CD4-positive, alpha-beta memory T cell (primary cell): ENCODE measurements around the gene GNA15. TPM values are rescaled to one million over a fixed set of nuclear protein-coding genes. Genes with fewer than 3 reads are reported as not detected.

Experiments used
- CTCF ChIA-PET: fragments of 350-600 bp; sonication (Branson Sonifier 250); formaldehyde crosslinking; loops from one replicate; lab custom pipeline; 2021; ENCODE audit warnings: inconsistent platforms; ENCODE audit not compliant: partially characterized antibody; lab: Charles Lee
- POLR2A ChIA-PET: fragments of 350-600 bp; sonication (Branson Sonifier 250); formaldehyde crosslinking; loops from one replicate; lab custom pipeline; 2021; ENCODE audit not compliant: partially characterized antibody; lab: Charles Lee
- DNase-seq, 5 donors: peaks; one replicate each; pipeline versions ENCODE4 v3.0.0 to v3.0.0-alpha.2; 2020 to 2022; ENCODE audit warnings: mixed read lengths in 1 of 5
- H3K27ac ChIP-seq: one replicate; pipeline ENCODE4 v1.7.0; 2013; ENCODE audit warnings: low read depth, low read length
- H3K27me3 ChIP-seq: 2 replicates; pipeline ENCODE4 v1.7.0; 2013; ENCODE audit warnings: mild to moderate bottlenecking, low read length, moderate library complexity; ENCODE audit not compliant: insufficient read depth
- H3K36me3 ChIP-seq: 2 replicates; pipeline ENCODE4 v1.7.0; 2013; ENCODE audit warnings: mild to moderate bottlenecking, low read length, moderate library complexity; ENCODE audit not compliant: insufficient read depth
- H3K4me1 ChIP-seq: 2 replicates; pipeline ENCODE4 v1.7.0; 2013; ENCODE audit warnings: mild to moderate bottlenecking, low read length, moderate library complexity; ENCODE audit not compliant: insufficient read depth
- H3K4me3 ChIP-seq, 2 donors: one replicate each; pipeline ENCODE4 v1.7.0; 2013; ENCODE audit warnings: low read length in 2 of 2, mild to moderate bottlenecking in 1 of 2
- H3K9me3 ChIP-seq, 2 donors: one replicate each; pipeline ENCODE4 v1.7.0; 2013; ENCODE audit warnings: low read length in 2 of 2, control low read depth in 1 of 2; ENCODE audit not compliant: control insufficient read depth in 1 of 2
- H3K27ac Mint-ChIP-seq, 7 donors: one replicate each; pipeline ENCODE4 v1.8.0; 2020 to 2021; ENCODE audit warnings: mixed read lengths in 7 of 7, mild to moderate bottlenecking in 6 of 7, inconsistent platforms in 3 of 7, moderate library complexity in 3 of 7
- H3K27me3 Mint-ChIP-seq, 2 donors: one replicate each; pipeline ENCODE4 v1.8.0; 2020 to 2021; ENCODE audit warnings: mixed read lengths in 2 of 2
- H3K36me3 Mint-ChIP-seq, 2 donors: one replicate each; pipeline ENCODE4 v1.8.0; 2020 to 2021; ENCODE audit warnings: mixed read lengths in 2 of 2, inconsistent platforms in 1 of 2, mild to moderate bottlenecking in 1 of 2
- H3K4me1 Mint-ChIP-seq, 4 donors: one replicate each; pipeline ENCODE4 v1.8.0; 2020 to 2021; ENCODE audit warnings: mixed read lengths in 4 of 4, mild to moderate bottlenecking in 1 of 4
- H3K4me3 Mint-ChIP-seq, 8 donors: one replicate each; pipeline ENCODE4 v1.8.0; 2020 to 2021; ENCODE audit warnings: mixed read lengths in 8 of 8, mild to moderate bottlenecking in 7 of 8, moderate library complexity in 6 of 8, inconsistent platforms in 3 of 8
- H3K9me3 Mint-ChIP-seq, 8 donors: one replicate each; pipeline ENCODE4 v1.8.0; 2020 to 2021; ENCODE audit warnings: mixed read lengths in 8 of 8, mild to moderate bottlenecking in 5 of 8, inconsistent platforms in 3 of 8, moderate library complexity in 1 of 8
- intact Hi-C: fragments of 100-400 bp; cut with micrococcal nuclease; formaldehyde crosslinking; loops from one replicate; pipeline ENCODE4 v1.15.1; 2023
- polyA plus RNA-seq, 2 donors: library from polyadenylated mRNA; unstranded; fragments of 300-500 nt; fragmentation: Illumina TruSeq; gene quantifications; one replicate each; pipeline ENCODE4 v1.2.3, GENCODE V29; 2021
- total RNA-seq, 2 experiments: library from RNA; stranded (reverse); gene quantifications; one replicate each; pipeline ENCODE4 v1.2.3, GENCODE V29; 2021

The GNA15 gene
- total and polyA plus RNA-seq, 4 experiments from 2014 or later, result 2.5 to 4.8 (median 3.5) TPM

- Histone ChIP-seq H3K27me3 (no peaks in the 10 kb centered on the region), H3K36me3 (no peaks in the 10 kb centered on the region), H3K9me3 (no peaks in the 10 kb centered on the region), H3K27ac (no peak overlapping the region), H3K4me3 (no peak overlapping the region), H3K4me1 (peaks cover 48% of the 10 kb centered on the region)
- ChIA-PET POLR2A (no interaction called here), CTCF (interaction anchor here (1.5 to 12.3 kb wide), 3 partner anchors 8 to 179 kb away, joined by 3 to 158 read pairs (median 4); partner anchors contain the start of gene GNA15)
- peaks cover 0 to 4% (median 0%) of the 10 kb centered on the region in 8 donors for H3K9me3 Mint-ChIP-seq
- peaks cover 17 to 53% (median 40%) of the 10 kb centered on the region in 4 donors for H3K4me1 Mint-ChIP-seq
- intact Hi-C loops, result no loop called here
- peak overlapping the region in 2 of 7 donors; percentile 3 to 23 for H3K27ac Mint-ChIP-seq
- H3K27me3 Mint-ChIP-seq, result no peaks in the 10 kb centered on the region
- peaks cover 0 to 4% of the 10 kb centered on the region in 2 donors for H3K36me3 Mint-ChIP-seq
- DNase-seq, result no peak
- peak overlapping the region in 1 of 8 donors; percentile 46 for H3K4me3 Mint-ChIP-seq
These were observed 2.4 kb downstream of the GNA15 start for GRCh38 chr19:3138268-3138667.

- intact Hi-C loops, result no loop called here
- Histone ChIP-seq H3K27ac (peak overlapping the region; percentile 41), H3K4me1 (peaks cover 32% of the 10 kb centered on the region), H3K27me3 (no peaks in the 10 kb centered on the region), H3K4me3 (no peak overlapping the region), H3K9me3 (no peaks in the 10 kb centered on the region), H3K36me3 (no peaks in the 10 kb centered on the region)
- H3K9me3 Mint-ChIP-seq, result peaks cover 0 to 4% (median 0%) of the 10 kb centered on the region in 8 donors
- H3K27ac Mint-ChIP-seq, result peak overlapping the region; percentile 42 to 89 (median 82)
- peak overlapping the region in 5 of 8 donors; percentile 0 to 38 (median 8) for H3K4me3 Mint-ChIP-seq
- H3K36me3 Mint-ChIP-seq, result peaks cover 0 to 4% of the 10 kb centered on the region in 2 donors
- no peaks in the 10 kb centered on the region for H3K27me3 Mint-ChIP-seq
- DNase-seq, result peak in 1 of 5 donors; percentile 51
- peaks cover 10 to 37% (median 29%) of the 10 kb centered on the region in 4 donors for H3K4me1 Mint-ChIP-seq
- ChIA-PET POLR2A (interaction anchor here (1.1 kb wide), 1 partner anchor 14 kb away, joined by 3 read pairs; no protein-coding TSS in a partner anchor), CTCF (interaction anchor here (1.0 to 12.3 kb wide), 4 partner anchors 10 to 65 kb away, joined by 3 to 158 read pairs (median 4); partner anchors contain the start of gene GNA15)
These were observed 4.8 kb downstream of the GNA15 start for GRCh38 chr19:3140667-3141038.

DNA sequence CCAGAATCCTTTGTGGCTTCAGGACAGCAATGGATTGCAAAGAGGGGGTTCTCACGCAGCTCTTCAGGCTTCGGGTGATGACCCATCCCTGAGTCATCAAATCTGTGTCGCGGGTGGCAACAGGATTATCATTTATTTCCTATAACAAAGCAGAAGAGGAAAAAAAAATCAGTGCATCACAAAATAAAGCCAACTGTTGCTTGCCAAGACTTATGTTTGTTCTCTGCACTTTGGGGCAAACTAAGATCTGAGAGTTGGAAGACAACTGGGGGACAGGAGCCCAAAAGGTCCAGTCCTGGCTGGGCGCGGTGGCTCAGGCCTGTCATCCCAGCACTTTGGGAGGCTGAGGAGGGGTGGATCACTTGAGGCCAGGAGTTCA, 6.4 kb downstream of the GNA15 start:
- no peaks in the 10 kb centered on the region for H3K27me3 Mint-ChIP-seq
- Histone ChIP-seq H3K27ac (no peak overlapping the region), H3K36me3 (no peaks in the 10 kb centered on the region), H3K9me3 (no peaks in the 10 kb centered on the region), H3K27me3 (no peaks in the 10 kb centered on the region), H3K4me1 (peaks cover 32% of the 10 kb centered on the region), H3K4me3 (no peak overlapping the region)
- intact Hi-C loops, result no loop called here
- peaks cover 0 to 1% of the 10 kb centered on the region in 2 donors for H3K36me3 Mint-ChIP-seq
- no peak for DNase-seq
- H3K4me3 Mint-ChIP-seq, result peak overlapping the region in 4 of 8 donors; percentile 5 to 65 (median 18)
- ChIA-PET CTCF (interaction anchor here (0.9 to 12.3 kb wide), 6 partner anchors 11 to 180 kb away, joined by 3 to 158 read pairs (median 6); partner anchors contain the start of gene GNA15), POLR2A (interaction anchor here (1.8 to 2.2 kb wide), 2 partner anchors 9 to 13 kb away, joined by 7 to 12 read pairs; no protein-coding TSS in a partner anchor)
- H3K9me3 Mint-ChIP-seq, result peaks cover 0 to 4% (median 0%) of the 10 kb centered on the region in 8 donors
- H3K4me1 Mint-ChIP-seq, result peaks cover 6 to 35% (median 27%) of the 10 kb centered on the region in 4 donors
- peak overlapping the region; percentile 87 to 95 (median 88) for H3K27ac Mint-ChIP-seq

DNA sequence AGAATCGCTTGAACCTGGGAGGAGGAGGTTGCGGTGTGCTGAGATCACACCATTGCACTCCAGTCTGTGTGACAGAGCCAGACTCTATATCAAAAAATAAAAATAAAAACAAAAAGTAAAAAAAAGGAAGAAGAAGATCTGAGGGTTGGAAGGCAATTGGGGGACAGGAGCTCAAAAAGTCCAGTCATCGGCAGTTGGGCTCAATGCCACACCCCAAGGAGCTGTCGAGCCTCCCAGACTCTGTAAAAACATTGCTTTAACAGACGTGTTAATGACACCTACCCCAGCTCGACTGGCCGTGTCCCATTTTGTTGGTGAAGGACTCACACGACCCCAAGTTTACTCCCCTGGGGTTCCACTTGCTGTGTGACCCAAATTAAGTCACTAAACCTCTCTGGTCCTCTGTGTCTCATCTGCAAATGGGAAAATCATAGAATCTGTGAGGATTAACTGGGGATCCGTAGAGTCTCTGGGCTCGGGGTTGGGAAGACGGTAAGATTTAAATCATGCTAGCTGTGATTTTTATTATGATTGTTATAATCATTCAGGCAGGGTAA, 7.0 kb downstream of the GNA15 start:
- no peak for DNase-seq
- H3K4me3 ChIP-seq, result no peak overlapping the region
- Mint-ChIP-seq H3K4me1 (peaks cover 6 to 35% (median 27%) of the 10 kb centered on the region in 4 donors), H3K9me3 (peaks cover 0 to 4% (median 0%) of the 10 kb centered on the region in 8 donors), H3K27ac (peak overlapping the region; percentile 87 to 95 (median 88)), H3K27me3 (no peaks in the 10 kb centered on the region), H3K4me3 (peak overlapping the region in 2 of 8 donors; percentile 21 to 65), H3K36me3 (peaks cover 0 to 1% of the 10 kb centered on the region in 2 donors)
- no peaks in the 10 kb centered on the region for H3K36me3 ChIP-seq
- H3K4me1 ChIP-seq, result peaks cover 28% of the 10 kb centered on the region
- intact Hi-C loops, result no loop called here
- no peak overlapping the region for H3K27ac ChIP-seq
- no peaks in the 10 kb centered on the region for H3K9me3 ChIP-seq
- no peaks in the 10 kb centered on the region for H3K27me3 ChIP-seq
- CTCF ChIA-PET, result interaction anchor here (0.8 to 12.3 kb wide), 8 partner anchors 10 to 180 kb away, joined by 3 to 158 read pairs (median 6); partner anchors contain the start of gene GNA15
- POLR2A ChIA-PET, result interaction anchor here (1.8 to 2.2 kb wide), 2 partner anchors 10 to 13 kb away, joined by 7 to 12 read pairs; no protein-coding TSS in a partner anchor

GRCh38 chr19:3145909-3146676, 10.3 kb downstream of the GNA15 start:
- intact Hi-C loops, result loop anchor here (1.0 kb wide), 1 partner anchor 17 kb away; no protein-coding TSS in a partner anchor
- CTCF ChIA-PET, result interaction anchor here (0.8 to 12.3 kb wide), 7 partner anchors 11 to 71 kb away, joined by 3 to 158 read pairs (median 14); partner anchors contain the start of gene GNA15
- H3K27me3 ChIP-seq, result no peaks in the 10 kb centered on the region
- Mint-ChIP-seq H3K27ac (peak overlapping the region in 6 of 7 donors; percentile 62 to 82 (median 69)), H3K27me3 (no peaks in the 10 kb centered on the region), H3K36me3 (peaks cover 0 to 10% of the 10 kb centered on the region in 2 donors), H3K4me3 (peak overlapping the region in 1 of 8 donors; percentile 66), H3K4me1 (peaks cover 10 to 33% (median 23%) of the 10 kb centered on the region in 4 donors), H3K9me3 (no peaks in the 10 kb centered on the region)
- no peak for DNase-seq
- peaks cover 17% of the 10 kb centered on the region for H3K4me1 ChIP-seq
- no peaks in the 10 kb centered on the region for H3K9me3 ChIP-seq
- POLR2A ChIA-PET, result interaction anchor here (0.8 to 1.6 kb wide), 4 partner anchors 9 to 47 kb away, joined by 3 to 8 read pairs (median 4); no protein-coding TSS in a partner anchor
- H3K4me3 ChIP-seq, result no peak overlapping the region
- H3K27ac ChIP-seq, result no peak overlapping the region
- no peaks in the 10 kb centered on the region for H3K36me3 ChIP-seq

DNA sequence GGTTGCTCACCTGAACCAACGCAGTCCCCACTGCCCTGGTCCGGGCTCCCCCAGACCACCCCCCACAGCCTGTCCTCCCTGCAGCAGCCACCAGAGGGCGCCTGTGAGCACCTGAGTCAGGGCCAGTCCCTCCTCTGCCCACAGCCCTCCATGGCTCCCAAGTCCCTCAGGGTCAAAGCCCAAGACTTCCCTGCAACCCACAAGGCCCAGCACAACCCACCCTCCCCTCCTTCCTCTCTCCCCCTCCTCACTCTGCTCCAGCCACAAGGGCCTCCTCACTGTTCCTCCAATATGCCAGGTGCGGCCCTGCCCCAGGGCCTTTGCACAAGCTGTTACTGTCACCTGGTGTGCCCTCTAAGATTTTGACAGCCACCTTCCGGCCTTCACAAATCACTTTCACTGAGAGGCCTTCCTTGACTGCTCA, 10.9 kb downstream of the GNA15 start:
- Mint-ChIP-seq H3K27ac (peak overlapping the region; percentile 62 to 83 (median 73)), H3K4me1 (peaks cover 10 to 32% (median 18%) of the 10 kb centered on the region in 4 donors), H3K4me3 (peak overlapping the region in 2 of 8 donors; percentile 20 to 52), H3K9me3 (no peaks in the 10 kb centered on the region), H3K36me3 (peaks cover 0 to 10% of the 10 kb centered on the region in 2 donors), H3K27me3 (no peaks in the 10 kb centered on the region)
- Histone ChIP-seq H3K9me3 (no peaks in the 10 kb centered on the region), H3K36me3 (no peaks in the 10 kb centered on the region), H3K4me3 (no peak overlapping the region), H3K4me1 (peaks cover 13% of the 10 kb centered on the region), H3K27ac (no peak overlapping the region), H3K27me3 (no peaks in the 10 kb centered on the region)
- intact Hi-C loops, result loop anchor here (1.0 kb wide), 1 partner anchor 17 kb away; no protein-coding TSS in a partner anchor
- DNase-seq, result peak; percentile 45 to 66 (median 49)
- CTCF ChIA-PET, result interaction anchor here (0.8 to 12.3 kb wide), 6 partner anchors 10 to 57 kb away, joined by 3 to 158 read pairs (median 19); partner anchors contain the start of gene GNA15
- POLR2A ChIA-PET, result interaction anchor here (0.8 to 1.6 kb wide), 4 partner anchors 9 to 48 kb away, joined by 3 to 8 read pairs (median 4); no protein-coding TSS in a partner anchor
